KMS-11 (cell line): Measurements from ENCODE around the gene LCN10.
"Not testable (repeated sequence)": the region's sequence is repeated elsewhere in the genome, so short reads cannot be mapped to it uniquely, and the experiment has no call there.

Experiments
- H2AFZ ChIP-seq: fragments of 200-600 bp; sonication (generic); 2 replicates; pipeline ENCODE4 v1.6.1; 2016; ENCODE audit warnings: antibody characterized with exemption, mixed run types, low read depth
- H3K27ac ChIP-seq: fragments of 200-600 bp; sonication (generic); 2 replicates; pipeline ENCODE4 v1.6.1; 2016; ENCODE audit warnings: mild to moderate bottlenecking, mixed run types
- H3K27me3 ChIP-seq: fragments of 200-600 bp; sonication (generic); 2 replicates; pipeline ENCODE4 v1.6.1; 2017; ENCODE audit warnings: mild to moderate bottlenecking, low read depth, mixed run types, moderate library complexity; ENCODE audit not compliant: insufficient read depth
- H3K36me3 ChIP-seq: fragments of 200-600 bp; sonication (generic); 2 replicates; pipeline ENCODE4 v1.6.1; 2017; ENCODE audit warnings: mild to moderate bottlenecking, mixed run types; ENCODE audit not compliant: insufficient read depth
- H3K4me1 ChIP-seq: fragments of 200-600 bp; sonication (generic); 2 replicates; pipeline ENCODE4 v1.6.1; 2016; ENCODE audit warnings: mild to moderate bottlenecking, low read depth, mixed run types; ENCODE audit not compliant: poor library complexity, severe bottlenecking
- H3K4me2 ChIP-seq: fragments of 200-600 bp; sonication (generic); 2 replicates; pipeline ENCODE4 v1.7.0; 2016; ENCODE audit warnings: mild to moderate bottlenecking, mixed run types
- H3K4me3 ChIP-seq: fragments of 200-600 bp; sonication (generic); IDR thresholded peaks from 2 replicates; pipeline ENCODE4 v1.6.1; 2017; ENCODE audit warnings: low read depth, low read length, mixed read lengths; ENCODE audit not compliant: insufficient read depth
- H3K79me2 ChIP-seq: fragments of 200-600 bp; sonication (generic); 2 replicates; pipeline ENCODE4 v1.6.1; 2016; ENCODE audit warnings: low read depth, mixed run types; ENCODE audit not compliant: insufficient read depth
- H3K9ac ChIP-seq: fragments of 200-600 bp; sonication (generic); 2 replicates; pipeline ENCODE4 v1.6.1; 2016; ENCODE audit warnings: mild to moderate bottlenecking, mixed run types
- H4K20me1 ChIP-seq: fragments of 200-600 bp; sonication (generic); 2 replicates; pipeline ENCODE4 v1.6.1; 2016; ENCODE audit warnings: mild to moderate bottlenecking, mixed run types; ENCODE audit not compliant: insufficient read depth
- TF ChIP-seq, protein P1 (sequence below): fragments of 200-600 bp; sonication (generic); conservative IDR thresholded peaks from 2 replicates; pipeline ENCODE4 v1.6.1; 2017; ENCODE audit warnings: low read depth, mild to moderate bottlenecking, antibody characterized with exemption, low read length, moderate library complexity, mixed read lengths

The LCN10 gene

DNA sequence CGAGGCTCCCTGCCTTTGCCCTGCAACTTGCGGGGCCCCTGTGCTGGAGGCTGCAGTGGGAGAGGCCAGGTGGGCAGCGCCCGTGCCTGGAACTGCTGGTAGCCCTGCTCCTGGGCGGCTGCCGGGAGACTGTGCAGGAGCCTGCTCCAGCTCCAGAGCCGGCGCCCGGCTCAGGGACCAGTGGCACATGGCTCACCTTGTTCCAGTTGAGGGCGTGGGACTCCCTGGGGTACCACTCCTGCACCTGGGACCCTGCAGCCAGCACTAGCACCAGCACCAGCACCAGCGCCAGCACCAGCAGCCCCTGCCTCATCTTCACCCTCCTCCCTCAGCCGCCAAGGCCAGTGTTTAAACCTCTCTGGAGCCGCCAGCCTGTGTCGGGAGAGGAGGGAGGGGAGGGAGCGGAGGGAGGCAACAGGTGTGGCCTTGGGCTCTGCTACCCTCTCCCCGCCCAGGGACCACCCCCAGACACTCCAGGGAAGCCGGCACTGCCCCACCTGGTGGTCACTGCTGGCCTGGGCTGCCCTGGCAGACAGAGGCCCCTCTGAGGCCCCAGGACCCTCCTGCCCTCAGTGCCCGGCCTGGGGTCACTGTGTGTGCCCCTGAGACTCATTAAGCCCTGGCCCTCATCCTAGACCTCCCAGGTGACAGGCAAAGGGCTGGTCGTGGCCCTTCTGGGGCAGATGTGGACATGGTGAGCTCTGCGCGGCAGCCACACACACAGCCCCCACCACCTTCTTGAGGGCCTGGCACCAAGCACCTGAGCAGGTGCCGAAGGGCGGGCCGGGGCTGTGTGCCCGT lies at the start of gene LCN10:
TSS of gene LCN10 (minus strand) at position 350 of the 801 bp plus-strand sequence. CDS start at position 313, 37 bp downstream.
- H2AFZ ChIP-seq: no peak within 1 kb of the TSS
- H3K4me2 ChIP-seq: 0 out of 2 replicates have a peak within 1 kb of the TSS, but pooled peaks have one; percentile 29
- no peak within 1 kb of the TSS for H3K27ac ChIP-seq
- no peaks in the 10 kb centered on the region for H3K36me3 ChIP-seq
- peaks cover 96% of the 10 kb centered on the region for H3K27me3 ChIP-seq
- H3K79me2 ChIP-seq: no peaks in the 10 kb centered on the region
- H4K20me1 ChIP-seq: no peaks in the 10 kb centered on the region
- H3K4me1 ChIP-seq: peaks cover 11% of the 10 kb centered on the region
- TF ChIP-seq, protein P1, sequence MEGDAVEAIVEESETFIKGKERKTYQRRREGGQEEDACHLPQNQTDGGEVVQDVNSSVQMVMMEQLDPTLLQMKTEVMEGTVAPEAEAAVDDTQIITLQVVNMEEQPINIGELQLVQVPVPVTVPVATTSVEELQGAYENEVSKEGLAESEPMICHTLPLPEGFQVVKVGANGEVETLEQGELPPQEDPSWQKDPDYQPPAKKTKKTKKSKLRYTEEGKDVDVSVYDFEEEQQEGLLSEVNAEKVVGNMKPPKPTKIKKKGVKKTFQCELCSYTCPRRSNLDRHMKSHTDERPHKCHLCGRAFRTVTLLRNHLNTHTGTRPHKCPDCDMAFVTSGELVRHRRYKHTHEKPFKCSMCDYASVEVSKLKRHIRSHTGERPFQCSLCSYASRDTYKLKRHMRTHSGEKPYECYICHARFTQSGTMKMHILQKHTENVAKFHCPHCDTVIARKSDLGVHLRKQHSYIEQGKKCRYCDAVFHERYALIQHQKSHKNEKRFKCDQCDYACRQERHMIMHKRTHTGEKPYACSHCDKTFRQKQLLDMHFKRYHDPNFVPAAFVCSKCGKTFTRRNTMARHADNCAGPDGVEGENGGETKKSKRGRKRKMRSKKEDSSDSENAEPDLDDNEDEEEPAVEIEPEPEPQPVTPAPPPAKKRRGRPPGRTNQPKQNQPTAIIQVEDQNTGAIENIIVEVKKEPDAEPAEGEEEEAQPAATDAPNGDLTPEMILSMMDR: no peak
- H3K4me3 ChIP-seq: no peak within 1 kb of the TSS
- H3K9ac ChIP-seq: no peak within 1 kb of the TSS

DNA sequence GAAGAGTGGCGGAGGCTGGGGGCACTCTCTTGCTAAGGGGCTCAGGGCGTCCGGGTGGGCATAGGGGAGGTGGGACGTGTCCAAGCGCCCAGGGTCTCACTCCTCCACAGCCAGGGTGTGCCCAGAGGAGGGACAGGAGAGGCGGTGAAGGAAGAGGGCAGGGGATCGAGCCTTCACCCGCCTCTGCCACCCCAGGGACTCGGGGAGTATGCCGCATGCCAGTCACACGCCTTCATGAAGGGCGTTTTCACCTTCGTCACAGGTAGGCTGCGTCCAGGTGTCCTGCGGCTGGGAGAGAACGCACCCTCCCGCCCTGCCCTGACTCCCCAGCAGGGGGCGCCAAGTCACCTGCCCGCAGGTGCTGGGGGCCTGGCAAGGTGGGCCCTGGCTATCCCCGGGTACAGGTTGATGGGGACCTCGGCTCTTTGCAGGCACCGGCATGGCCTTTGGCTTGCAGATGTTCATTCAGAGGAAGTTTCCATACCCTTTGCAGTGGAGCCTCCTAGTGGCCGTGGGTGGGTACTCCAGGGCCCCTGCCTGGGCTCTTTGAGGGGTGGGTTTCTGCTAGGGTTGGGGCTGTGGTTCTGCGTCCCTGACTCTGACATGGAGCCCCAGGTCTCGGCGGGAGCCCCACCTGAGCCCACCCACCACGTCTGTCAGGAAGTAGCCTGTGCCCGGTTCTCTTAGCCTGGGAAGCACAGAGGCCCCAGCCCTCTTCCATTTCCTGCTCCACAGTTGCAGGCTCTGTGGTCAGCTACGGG lies 49.0 kb upstream of the LCN10 start:
- Histone ChIP-seq H3K9ac (peak overlapping the region; percentile 68), H3K79me2 (no peaks in the 10 kb centered on the region), H3K4me2 (peak overlapping the region; percentile 51), H3K36me3 (no peaks in the 10 kb centered on the region), H3K4me3 (no peak overlapping the region), H3K27ac (peak overlapping the region; percentile 76), H3K4me1 (peaks cover 51% of the 10 kb centered on the region), H2AFZ (peak overlapping the region; percentile 48; the same call in 1 of the 2 replicates), H4K20me1 (no peaks in the 10 kb centered on the region), H3K27me3 (peaks cover 13% of the 10 kb centered on the region; the same call in 1 of the 2 replicates)
- TF ChIP-seq, protein P1: peak; percentile 99

DNA sequence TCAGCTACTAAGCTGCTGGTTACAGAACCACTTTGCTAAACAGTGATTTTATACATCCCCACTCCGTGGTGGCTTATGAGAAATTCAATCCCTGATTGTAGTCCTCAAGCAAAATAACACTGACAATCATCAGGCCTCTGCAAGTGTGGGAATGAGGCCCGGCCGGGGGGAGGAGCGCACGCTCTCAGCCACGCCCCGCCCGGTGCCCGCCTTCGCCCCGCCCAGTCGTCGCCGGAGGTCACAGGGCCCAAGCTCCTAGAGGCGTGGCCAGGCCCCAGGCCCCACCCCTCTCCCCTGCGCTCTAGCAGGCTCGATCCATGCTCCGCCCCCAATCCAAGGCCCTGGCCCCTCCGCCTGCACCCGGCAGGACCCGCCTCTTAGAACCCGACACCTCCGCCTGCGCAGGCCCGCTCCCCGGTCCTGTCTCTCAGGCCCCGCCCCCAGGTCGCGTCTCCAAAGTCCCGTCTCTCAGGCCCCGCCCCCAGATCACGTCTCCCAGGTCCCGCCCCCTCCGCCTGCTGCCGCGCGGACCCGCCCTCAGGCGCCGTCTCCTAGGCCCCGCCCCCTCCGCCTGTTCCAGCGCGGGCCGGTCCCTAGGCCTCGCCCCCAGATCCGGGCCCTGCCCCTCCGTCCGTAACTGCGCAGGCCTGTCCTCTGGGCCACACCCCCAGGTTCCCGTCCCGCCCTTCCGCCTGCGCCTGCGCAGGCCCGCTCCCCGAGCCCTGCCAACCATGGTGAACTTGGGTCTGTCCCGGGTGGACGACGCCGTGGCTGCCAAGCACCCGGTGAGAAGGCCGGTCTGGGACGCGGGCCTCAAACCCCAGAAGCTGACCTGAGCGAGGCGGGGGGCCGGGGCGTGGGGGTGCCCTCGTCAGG lies 48.1 kb upstream of the LCN10 start, which contains the start of gene TMEM141:
TSS of gene TMEM141 (plus strand) at position 705 of the 876 bp plus-strand sequence. CDS start at position 732, 27 bp downstream.
- H3K79me2 ChIP-seq: no peaks in the 10 kb centered on the region
- H3K4me1 ChIP-seq: peaks cover 51% of the 10 kb centered on the region
- H2AFZ ChIP-seq: peak within 1 kb of the TSS; percentile 48; the same call in 1 of the 2 replicates
- peak within 1 kb of the TSS; percentile 51 for H3K4me2 ChIP-seq
- peak within 1 kb of the TSS; percentile 76 for H3K27ac ChIP-seq
- H4K20me1 ChIP-seq: no peaks in the 10 kb centered on the region
- peak within 1 kb of the TSS; percentile 68 for H3K9ac ChIP-seq
- H3K4me3 ChIP-seq: no peak within 1 kb of the TSS
- TF ChIP-seq, protein P1: no peak
- peaks cover 7% of the 10 kb centered on the region; the same call in 1 of the 2 replicates for H3K27me3 ChIP-seq
- no peaks in the 10 kb centered on the region for H3K36me3 ChIP-seq

DNA sequence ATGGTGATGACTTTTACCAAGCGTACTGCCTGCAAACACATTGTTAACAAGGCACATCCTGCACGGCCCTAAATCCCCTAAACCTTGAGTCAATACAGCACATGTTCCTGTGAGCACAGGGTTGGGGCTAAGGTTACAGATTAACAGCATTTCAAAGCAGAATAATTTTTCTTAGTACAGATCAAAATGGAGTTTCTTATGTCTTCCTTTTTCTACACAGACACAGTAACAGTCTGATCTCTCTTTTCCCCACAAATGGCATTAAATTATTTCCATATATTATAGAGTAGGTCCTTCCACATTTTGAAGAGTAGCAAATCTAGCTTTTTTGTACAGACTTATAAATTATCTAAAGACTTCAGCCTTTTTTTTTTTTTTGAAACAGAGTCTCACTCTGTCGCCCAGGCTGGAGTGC lies 46.8 kb upstream of the LCN10 start:
- Histone ChIP-seq H3K27ac (no peak overlapping the region), H3K9ac (no peak overlapping the region)

DNA sequence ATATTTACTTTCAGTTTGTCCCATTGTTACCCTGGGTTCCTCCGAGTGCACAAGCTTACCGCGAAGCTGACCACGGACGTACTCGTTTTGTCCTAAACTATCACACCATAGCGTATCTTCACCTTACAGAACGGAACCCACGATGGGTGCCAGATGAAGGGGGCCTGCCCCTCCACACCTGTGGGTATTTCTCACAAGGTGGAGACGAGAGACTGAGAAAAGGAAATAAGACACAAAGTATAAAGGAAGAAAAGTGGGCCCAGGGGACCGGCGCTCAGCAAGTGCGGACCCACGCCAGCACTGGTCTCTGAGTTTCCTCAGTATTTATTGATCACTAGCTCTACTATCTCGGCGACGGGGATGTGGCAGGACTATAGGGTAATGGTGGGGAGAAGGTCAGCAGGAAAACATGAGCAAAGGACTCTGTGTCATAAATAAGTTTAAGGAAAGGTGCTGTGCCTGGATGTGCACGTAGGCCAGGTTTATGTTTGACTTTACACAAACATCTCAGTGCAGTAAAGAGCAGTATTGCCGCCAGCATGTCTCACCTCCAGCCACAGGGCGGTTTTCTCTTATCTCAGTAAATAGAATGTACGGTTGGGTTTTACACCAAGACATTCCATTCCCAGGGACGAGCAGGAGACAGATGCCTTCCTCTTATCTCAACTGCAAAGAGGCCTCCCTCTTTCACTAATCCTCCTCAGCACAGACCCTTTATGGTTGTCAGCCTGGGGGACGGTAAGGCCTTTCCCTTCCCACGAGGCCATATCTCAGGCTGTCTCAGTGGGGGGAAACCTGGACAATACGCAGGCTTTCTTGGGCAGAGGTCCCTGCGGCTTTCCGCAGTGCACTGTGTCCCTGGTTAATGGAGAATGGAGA lies 46.1 kb upstream of the LCN10 start:
- H3K27ac ChIP-seq, H3K9ac ChIP-seq, H3K27me3 ChIP-seq, H3K4me3 ChIP-seq, H3K79me2 ChIP-seq, H4K20me1 ChIP-seq, H2AFZ ChIP-seq, H3K36me3 ChIP-seq: not testable (repeated sequence)
- Histone ChIP-seq H3K4me1 (peaks cover 55% of the 10 kb centered on the region), H3K4me2 (peak overlapping the region; percentile 9; the same call in 1 of the 2 replicates)

More for the DNA sequence above, 46.8 kb upstream of the LCN10 start:
- H4K20me1 ChIP-seq: no peaks in the 10 kb centered on the region
- H3K4me1 ChIP-seq: peaks cover 51% of the 10 kb centered on the region
- TF ChIP-seq, protein P1: no peak
- peaks cover 7% of the 10 kb centered on the region; the same call in 1 of the 2 replicates for H3K27me3 ChIP-seq
- no peaks in the 10 kb centered on the region for H3K36me3 ChIP-seq
- H3K4me2 ChIP-seq: no peak overlapping the region
- no peaks in the 10 kb centered on the region for H3K79me2 ChIP-seq
- H2AFZ ChIP-seq: no peak overlapping the region
- H3K4me3 ChIP-seq: no peak overlapping the region
